ENCODE measurements around the gene SHE.
"Not testable (repeated sequence)": the region's sequence is repeated elsewhere in the genome, so short reads cannot be mapped to it uniquely, and the experiment has no call there.

Gene SHE

GRCh38 chr1:154539486-154540483 lies 37.6 kb upstream of the SHE start:
- Histone ChIP-seq H3K36me3 (ENCODE audit: low read length) (no peaks in the 10 kb centered on the region), H3K27ac (ENCODE audit: low read depth, low read length) (no peak overlapping the region), H3F3A (ENCODE audit: insufficient read depth) (no peaks in the 10 kb centered on the region), H4K20me1 (ENCODE audit: low read depth, low read length) (no peaks in the 10 kb centered on the region), H3K4me3 (ENCODE audit: insufficient read depth, low read length, poor library complexity, severe bottlenecking) (no peak overlapping the region), H3K9me3 (ENCODE audit: insufficient read depth, low read length) (no peaks in the 10 kb centered on the region), H3K9ac (ENCODE audit: low read length) (no peak overlapping the region), H2AFZ (ENCODE audit: low read depth, low read length, severe bottlenecking) (no peak overlapping the region), H3K4me2 (ENCODE audit: low read depth, low read length, poor library complexity, severe bottlenecking) (no peak overlapping the region), H3K9me2 (replicated peaks; ENCODE audit: insufficient read depth, low read length) (no peaks in the 10 kb centered on the region), H3K27me3 (ENCODE audit: low read length) (no peaks in the 10 kb centered on the region), H3K79me2 (ENCODE audit: insufficient read depth, low read length) (no peaks in the 10 kb centered on the region)
- TF ChIP-seq EZH2phosphoT487 (conservative IDR thresholded peaks at IDR 0.05; ENCODE audit: low read length) (no peak), CTCF (IDR thresholded peaks at IDR 0.05; ENCODE audit: insufficient read depth, low read length, poor library complexity, severe bottlenecking) (no peak)

DNA sequence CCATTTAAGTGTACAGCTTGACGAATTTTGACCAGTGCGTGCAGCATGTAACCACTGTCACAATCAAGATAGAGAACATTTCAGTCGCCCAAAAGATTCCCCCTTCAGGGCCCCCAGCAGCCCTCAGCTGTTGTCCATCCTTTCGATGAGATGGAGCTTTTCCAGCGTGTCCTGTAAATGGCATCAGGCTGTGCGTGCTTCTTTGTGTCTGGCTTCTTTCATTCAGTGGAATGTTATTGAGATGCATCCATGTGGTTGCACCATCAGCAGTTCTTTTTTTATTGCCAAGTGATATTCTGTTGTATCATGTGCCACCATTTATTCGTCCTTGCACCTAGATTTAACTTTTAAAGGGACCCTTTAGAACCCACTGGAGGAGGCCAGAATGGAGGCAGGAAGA lies 34.4 kb upstream of the SHE start:
- Histone ChIP-seq H3K4me2 (ENCODE audit: low read depth, low read length, poor library complexity, severe bottlenecking) (no peak overlapping the region), H4K20me1 (ENCODE audit: low read depth, low read length) (no peaks in the 10 kb centered on the region), H2AFZ (ENCODE audit: low read depth, low read length, severe bottlenecking) (no peak overlapping the region), H3K9me3 (ENCODE audit: insufficient read depth, low read length) (no peaks in the 10 kb centered on the region), H3K9ac (ENCODE audit: low read length) (no peak overlapping the region), H3K79me2 (ENCODE audit: insufficient read depth, low read length) (no peaks in the 10 kb centered on the region), H3K36me3 (ENCODE audit: low read length) (no peaks in the 10 kb centered on the region), H3K4me3 (ENCODE audit: insufficient read depth, low read length, poor library complexity, severe bottlenecking) (no peak overlapping the region), H3K27me3 (ENCODE audit: low read length) (no peaks in the 10 kb centered on the region), H3F3A (ENCODE audit: insufficient read depth) (no peaks in the 10 kb centered on the region), H3K9me2 (replicated peaks; ENCODE audit: insufficient read depth, low read length) (no peaks in the 10 kb centered on the region), H3K27ac (ENCODE audit: low read depth, low read length) (no peak overlapping the region)
- TF ChIP-seq CTCF (IDR thresholded peaks at IDR 0.05; ENCODE audit: insufficient read depth, low read length, poor library complexity, severe bottlenecking) (no peak), EZH2phosphoT487 (conservative IDR thresholded peaks at IDR 0.05; ENCODE audit: low read length) (no peak)

DNA sequence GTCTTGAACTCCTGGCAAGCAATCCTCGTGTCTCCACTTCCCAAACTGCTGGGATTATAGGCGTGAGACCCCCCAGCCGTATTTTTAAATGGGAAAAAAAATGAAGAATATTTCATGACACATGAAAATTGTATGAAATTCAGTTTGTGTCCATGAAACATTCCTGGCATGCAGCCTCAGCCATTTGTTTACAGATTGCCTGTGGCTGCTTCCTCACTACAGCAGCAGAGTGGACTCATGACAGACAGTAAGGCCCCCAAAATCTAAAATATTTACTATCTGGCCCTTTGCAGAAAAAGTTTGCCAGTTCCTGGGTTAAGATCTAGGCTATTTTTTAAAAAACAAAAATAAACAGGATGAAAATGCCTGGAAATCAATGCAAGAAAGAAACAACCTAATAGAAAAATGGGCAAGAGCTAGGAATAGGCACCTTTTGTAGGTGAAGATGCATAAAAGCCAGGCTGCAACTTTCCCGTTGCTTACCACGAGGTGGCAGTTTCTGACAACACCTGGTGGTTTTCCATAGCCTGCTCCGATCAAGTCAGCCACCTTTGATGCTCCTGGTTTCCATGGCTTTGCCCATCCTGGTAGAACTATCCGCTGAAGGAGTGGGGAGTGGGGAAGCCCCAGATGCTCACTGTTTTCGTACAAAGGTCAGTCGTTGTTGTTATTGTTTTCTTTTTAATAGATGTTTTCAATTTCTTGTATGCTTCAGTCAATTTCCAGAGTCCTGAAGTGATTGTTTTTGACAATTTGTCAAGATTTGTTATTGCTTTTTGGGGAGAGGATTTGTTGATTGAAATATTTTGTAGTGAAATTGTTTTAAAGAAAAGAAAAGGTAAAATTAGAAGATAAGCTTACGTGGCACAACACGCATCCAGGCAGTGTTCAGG lies 32.0 kb upstream of the SHE start:
- H3K4me3 ChIP-seq (ENCODE audit: insufficient read depth, low read length, poor library complexity, severe bottlenecking) = no peak overlapping the region
- no peak overlapping the region for H3K9ac ChIP-seq (ENCODE audit: low read length)
- H3K27ac ChIP-seq (ENCODE audit: low read depth, low read length) = no peak overlapping the region
- no peaks in the 10 kb centered on the region for H3F3A ChIP-seq (ENCODE audit: insufficient read depth)
- H3K9me2 ChIP-seq (replicated peaks; ENCODE audit: insufficient read depth, low read length) = no peaks in the 10 kb centered on the region
- no peaks in the 10 kb centered on the region for H3K79me2 ChIP-seq (ENCODE audit: insufficient read depth, low read length)
- TF ChIP-seq EZH2phosphoT487 (conservative IDR thresholded peaks at IDR 0.05; ENCODE audit: low read length) (no peak), CTCF (IDR thresholded peaks at IDR 0.05; ENCODE audit: insufficient read depth, low read length, poor library complexity, severe bottlenecking) (peak; percentile 19)
- no peak overlapping the region for H3K4me2 ChIP-seq (ENCODE audit: low read depth, low read length, poor library complexity, severe bottlenecking)
- H2AFZ ChIP-seq (ENCODE audit: low read depth, low read length, severe bottlenecking) = no peak overlapping the region
- H3K27me3 ChIP-seq (ENCODE audit: low read length) = no peaks in the 10 kb centered on the region
- H3K36me3 ChIP-seq (ENCODE audit: low read length) = no peaks in the 10 kb centered on the region
- no peaks in the 10 kb centered on the region for H4K20me1 ChIP-seq (ENCODE audit: low read depth, low read length)
- no peaks in the 10 kb centered on the region for H3K9me3 ChIP-seq (ENCODE audit: insufficient read depth, low read length)

GRCh38 chr1:154531950-154532349 lies 29.7 kb upstream of the SHE start:
- not testable (repeated sequence) for H3K9me3 ChIP-seq (ENCODE audit: insufficient read depth, low read length); H3K4me3 ChIP-seq (ENCODE audit: insufficient read depth, low read length, poor library complexity, severe bottlenecking); H3F3A ChIP-seq (ENCODE audit: insufficient read depth); H3K79me2 ChIP-seq (ENCODE audit: insufficient read depth, low read length); H4K20me1 ChIP-seq (ENCODE audit: low read depth, low read length); H3K27me3 ChIP-seq (ENCODE audit: low read length); H3K9me2 ChIP-seq (replicated peaks; ENCODE audit: insufficient read depth, low read length); H3K36me3 ChIP-seq (ENCODE audit: low read length); H2AFZ ChIP-seq (ENCODE audit: low read depth, low read length, severe bottlenecking); H3K4me2 ChIP-seq (ENCODE audit: low read depth, low read length, poor library complexity, severe bottlenecking); H3K27ac ChIP-seq (ENCODE audit: low read depth, low read length); H3K9ac ChIP-seq (ENCODE audit: low read length)
